Activated naive CD4-positive, alpha-beta T cell treated with Interleukin-2 at 50 U/mL for 16 hours (primary cell): Measurements from ENCODE around the gene RNASET2.

Experiments
- DNase-seq: peaks from one replicate; pipeline ENCODE4 v3.0.0-alpha.2; 2020

The RNASET2 gene

DNA sequence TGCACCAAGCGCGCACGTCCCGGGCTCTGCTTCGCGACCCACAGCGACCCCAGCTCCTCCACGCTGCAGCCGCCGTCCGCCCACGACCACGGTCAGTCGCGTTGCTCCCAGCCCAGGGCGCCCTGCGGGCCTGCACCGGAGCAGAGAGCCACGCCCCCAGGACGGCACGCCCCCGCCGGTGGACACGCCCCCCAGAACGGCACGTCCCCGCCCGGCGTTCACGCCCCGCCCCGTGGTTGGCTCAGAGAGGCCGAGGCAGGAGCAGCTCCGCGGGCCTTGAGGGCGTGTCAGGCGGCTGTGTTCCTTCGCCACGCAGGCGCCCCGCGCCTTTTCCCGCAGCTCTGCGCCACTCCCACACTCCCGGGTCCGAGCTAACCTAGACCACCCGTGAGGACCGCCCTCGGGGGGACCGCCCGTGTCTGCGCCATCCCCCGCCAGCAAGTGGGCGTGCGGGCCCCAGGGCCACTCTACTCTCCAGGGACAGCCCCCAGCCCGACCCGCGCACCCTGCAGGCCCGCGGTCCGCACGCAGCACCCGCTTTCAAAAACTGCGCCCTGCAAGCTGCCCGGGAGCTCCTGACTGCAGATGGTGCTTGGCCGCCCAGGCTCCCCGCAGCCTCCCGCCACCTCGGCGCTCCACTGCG is at the start of gene RNASET2:
RNASET2 (minus strand) TSS at position 107 of the 643 bp plus-strand sequence. CDS start 368 bp downstream, outside the sequence.
- peak; percentile 99 for DNase-seq

GRCh38 chr6:167005350-167006159 is 49.2 kb upstream of the RNASET2 start:
- DNase-seq: no peak

GRCh38 chr6:167000759-167001158 is 44.4 kb upstream of the RNASET2 start:
- no peak for DNase-seq

GRCh38 chr6:166999884-167000253 is 43.5 kb upstream of the RNASET2 start:
- DNase-seq: no peak

DNA sequence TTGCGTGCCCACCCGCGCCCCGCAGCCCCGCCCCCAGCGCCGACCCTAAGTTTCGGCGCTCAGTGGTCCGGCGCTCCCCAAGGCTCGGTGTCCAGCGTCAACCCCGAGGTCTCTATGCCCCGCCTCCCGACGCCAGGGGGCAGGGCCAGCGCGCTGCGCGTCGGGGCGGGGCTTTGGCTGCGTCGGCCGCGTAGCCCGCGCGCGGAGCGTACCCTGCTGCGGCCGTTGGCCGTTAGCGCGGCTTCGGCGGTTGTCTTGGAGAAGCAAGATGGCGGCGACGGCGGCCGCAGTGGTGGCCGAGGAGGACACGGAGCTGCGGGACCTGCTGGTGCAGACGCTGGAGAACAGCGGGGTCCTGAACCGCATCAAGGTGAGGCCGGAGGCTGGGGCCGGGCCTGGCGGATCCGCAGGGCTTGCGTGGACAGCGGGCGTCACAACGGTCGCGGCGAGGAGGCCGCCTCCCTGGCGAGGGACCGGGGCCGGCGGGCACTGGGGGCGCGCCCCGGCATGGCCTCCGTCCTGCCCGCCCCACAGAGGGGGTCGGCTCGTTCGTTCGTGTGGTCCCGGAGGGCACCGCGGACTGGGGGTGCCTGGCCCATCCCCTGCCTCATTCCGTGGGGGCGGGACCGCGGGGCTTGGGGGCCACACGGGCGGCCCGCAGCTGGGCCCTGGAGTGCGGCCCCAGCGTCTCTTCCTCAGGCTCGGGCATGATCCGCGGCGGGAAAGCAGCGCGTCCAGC is 43.0 kb upstream of the RNASET2 start, which contains the start of gene CEP43:
CEP43 (plus strand) TSS at position 253 of the 739 bp plus-strand sequence; CDS start at position 269, 16 bp downstream.
- DNase-seq: peak; percentile 89

- peak; percentile 15 for DNase-seq
These were observed 42.1 kb upstream of the RNASET2 start for GRCh38 chr6:166998256-166999144.

DNA sequence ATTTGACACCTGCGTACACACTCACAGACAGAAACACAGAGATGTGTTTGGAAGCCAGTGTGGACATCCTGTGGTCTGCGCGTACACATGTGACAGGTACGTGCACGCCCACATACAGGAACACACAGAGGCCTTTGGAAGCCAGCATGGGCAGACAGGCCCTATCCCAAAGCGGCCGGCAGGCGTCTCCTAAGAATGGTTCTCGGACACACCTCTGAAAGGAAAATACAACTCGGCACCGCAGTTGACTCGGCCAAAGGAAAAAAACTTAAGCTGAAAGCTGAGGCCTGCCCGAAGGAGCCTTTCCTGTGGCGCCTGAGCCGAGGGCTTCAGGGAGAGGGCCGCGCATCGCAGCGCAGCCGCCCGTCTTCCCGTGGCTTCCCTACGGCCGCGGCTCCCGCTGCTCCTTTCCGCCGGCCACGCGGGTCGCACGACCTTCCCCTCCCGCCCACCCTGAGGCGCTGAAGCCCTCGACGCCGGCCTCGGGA is 41.5 kb upstream of the RNASET2 start:
- DNase-seq: peak; percentile 54

- no peak for DNase-seq
These were observed 41.0 kb upstream of the RNASET2 start for GRCh38 chr6:166997348-166997747.

GRCh38 chr6:166996406-166996805 is 40.1 kb upstream of the RNASET2 start:
- DNase-seq: no peak

DNA sequence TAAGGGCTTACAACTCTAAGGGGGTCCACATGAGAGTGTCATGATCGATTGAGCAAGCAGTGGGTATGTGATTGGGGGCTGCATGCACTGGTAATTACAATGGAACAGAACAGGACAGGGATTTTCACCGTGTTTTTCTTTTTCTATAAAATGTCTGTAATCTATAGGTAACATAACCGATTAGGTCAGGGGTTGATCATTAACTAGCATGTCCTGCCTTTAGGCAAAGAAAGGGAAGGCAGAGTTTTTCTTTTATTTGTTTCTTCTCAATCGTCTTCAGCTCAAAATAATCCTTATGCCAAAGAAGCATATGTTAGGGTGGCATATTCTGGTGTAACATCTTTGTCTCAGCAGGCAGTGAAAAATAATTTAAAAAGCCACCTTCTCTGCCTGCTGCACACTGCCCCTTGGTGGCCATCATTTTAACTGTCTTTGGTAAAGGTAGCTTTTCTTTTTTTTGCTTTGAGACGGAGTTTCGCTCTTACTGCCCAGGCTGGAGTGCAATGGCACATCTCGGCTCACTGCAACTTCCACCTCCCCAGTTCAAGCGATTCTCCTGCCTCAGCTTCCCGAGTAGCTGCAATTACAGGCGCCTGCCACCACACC is 33.2 kb upstream of the RNASET2 start:
- DNase-seq: peak; percentile 45

DNA sequence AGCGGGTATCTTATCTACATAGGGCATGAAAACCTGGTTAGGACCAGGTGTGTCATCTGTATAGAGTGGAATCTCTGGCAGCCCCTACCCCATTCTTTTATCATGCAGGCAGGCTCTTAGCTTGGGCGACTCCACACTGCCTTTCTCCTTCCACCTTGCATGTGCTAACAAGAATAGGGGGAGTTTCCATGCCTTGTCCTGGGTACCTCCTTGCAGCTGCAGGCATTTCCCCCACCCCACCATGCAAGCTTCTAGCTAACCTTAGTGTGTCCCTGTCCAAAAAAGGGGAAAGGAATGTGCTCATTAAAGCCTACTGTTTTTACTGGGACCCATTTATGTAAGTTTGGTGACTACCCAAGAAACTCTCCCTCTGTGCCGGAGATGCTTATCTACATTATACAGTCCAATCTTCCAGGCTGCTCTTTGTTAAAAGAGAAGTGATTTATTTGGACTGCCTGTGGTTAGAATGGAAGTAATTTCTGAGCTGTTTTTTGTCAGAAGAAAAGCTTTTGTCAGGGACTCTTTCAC is 32.4 kb upstream of the RNASET2 start:
- DNase-seq: no peak

DNA sequence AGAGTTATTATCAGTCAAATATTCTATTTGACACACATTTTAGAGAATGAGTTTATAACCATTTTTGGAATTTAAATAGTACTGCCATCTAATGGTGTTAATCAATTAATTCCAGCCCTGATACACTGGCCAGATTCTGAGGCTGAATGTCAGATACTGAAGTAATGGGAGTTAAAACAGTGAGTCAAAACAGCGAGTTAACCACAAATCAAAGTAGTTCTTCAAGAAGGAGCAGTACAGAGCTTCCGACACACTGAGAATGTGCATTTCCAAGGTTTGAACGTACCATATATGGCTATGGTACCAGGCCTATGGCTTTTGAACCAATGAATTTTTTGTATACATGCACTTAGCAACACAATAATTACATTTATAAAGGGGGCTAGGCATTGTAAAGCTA is 31.6 kb upstream of the RNASET2 start:
- DNase-seq: no peak

DNA sequence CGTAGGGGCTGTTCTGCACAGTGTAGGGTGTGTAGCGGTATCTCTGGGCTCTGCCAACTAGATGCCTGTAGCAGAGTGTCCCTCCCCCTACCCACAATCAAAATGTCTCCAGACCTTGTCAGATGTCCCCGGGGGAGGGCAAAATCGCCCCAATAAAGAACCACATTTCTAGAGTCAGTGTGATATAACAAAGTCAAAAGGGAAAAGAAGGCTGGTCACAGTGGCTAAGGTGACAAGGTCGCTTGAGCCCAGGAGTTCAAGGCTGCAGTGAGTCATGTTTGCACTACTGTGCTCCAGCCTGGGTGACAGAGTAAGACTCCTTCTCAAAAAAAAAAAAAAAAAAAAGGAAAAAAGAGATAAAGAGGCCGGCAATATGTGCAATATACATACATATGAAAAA is 31.1 kb upstream of the RNASET2 start:
- no peak for DNase-seq

DNA sequence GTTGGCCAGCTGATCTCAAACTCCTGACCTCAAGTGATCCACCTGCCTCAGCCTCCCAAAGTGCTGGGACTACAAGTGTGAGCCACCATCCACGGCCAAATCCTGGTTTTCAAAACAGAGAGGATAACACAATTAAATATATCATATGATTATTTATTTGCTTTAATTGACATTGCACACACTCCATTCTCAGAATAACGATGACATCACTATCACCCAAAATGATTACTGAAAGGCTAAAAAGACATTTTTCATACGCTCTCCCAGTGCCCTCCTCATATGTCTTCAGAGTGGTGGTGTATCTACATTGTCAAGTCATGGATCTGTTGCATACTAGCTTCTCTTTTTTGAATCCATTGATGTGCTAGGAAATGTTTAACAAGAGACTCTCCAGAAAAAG is 24.4 kb upstream of the RNASET2 start:
- DNase-seq: no peak

- no peak for DNase-seq
These were observed 21.5 kb upstream of the RNASET2 start for GRCh38 chr6:166977621-166978525.

GRCh38 chr6:166976636-166977035 is 20.3 kb upstream of the RNASET2 start:
- no peak for DNase-seq

GRCh38 chr6:166972101-166972500 is 15.8 kb upstream of the RNASET2 start:
- DNase-seq: no peak

- no peak for DNase-seq
These were observed 14.9 kb upstream of the RNASET2 start for GRCh38 chr6:166971271-166971670.

DNA sequence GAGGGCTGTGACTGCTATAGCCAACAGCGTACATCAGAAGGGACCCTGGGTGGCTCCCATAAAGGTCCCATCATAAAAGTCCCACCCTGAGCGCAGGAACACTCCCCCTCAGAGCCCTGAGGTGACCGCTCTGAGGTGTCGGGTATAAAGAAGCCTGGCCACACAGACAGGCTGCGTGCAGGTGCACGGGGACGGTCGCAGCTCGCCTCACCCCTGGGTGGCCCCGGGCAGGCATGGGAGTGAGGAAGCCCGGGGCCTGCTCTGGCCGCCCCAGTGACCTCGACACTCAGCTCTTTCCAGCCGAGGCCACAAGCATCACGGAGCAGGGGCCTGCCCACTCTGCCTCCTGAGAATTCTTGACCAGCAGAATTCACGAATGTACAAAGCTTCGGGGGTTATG is 14.4 kb upstream of the RNASET2 start:
- no peak for DNase-seq

- DNase-seq: no peak
These were observed 13.7 kb upstream of the RNASET2 start for GRCh38 chr6:166970091-166970490.
